ENCODE results near the gene MICOS13. TPM values are rescaled to one million over a fixed set of nuclear protein-coding genes. Genes with fewer than 3 reads are reported as not detected.

The MICOS13 gene
- total RNA-seq, 2 experiments from 2014 or later, result 43.5 to 48.2 TPM

GRCh38 chr19:5641171-5641570, 39.1 kb downstream of the MICOS13 start:
- POLR2A ChIA-PET, result no interaction called here
- Mint-ChIP-seq H3K36me3 (ENCODE audit: low read depth) (peaks cover 45% of the 10 kb centered on the region), H3K27me3 (no peaks in the 10 kb centered on the region), H3K4me1 (peaks cover 8% of the 10 kb centered on the region), H3K9me3 (no peaks in the 10 kb centered on the region), H3K4me3 (no peak overlapping the region), H3K27ac (no peak overlapping the region)
- CTCF ChIA-PET, result interaction anchor here (0.6 kb wide), 1 partner anchor 136 kb away, joined by 3 read pairs; no protein-coding TSS in a partner anchor
- DNase-seq, result no peak

- peaks cover 19% of the 10 kb centered on the region for H3K36me3 Mint-ChIP-seq (ENCODE audit: low read depth)
- H3K27me3 Mint-ChIP-seq, result no peaks in the 10 kb centered on the region
- POLR2A ChIA-PET, result no interaction called here
- peaks cover 19% of the 10 kb centered on the region for H3K4me1 Mint-ChIP-seq
- no peak overlapping the region for H3K27ac Mint-ChIP-seq
- no peak overlapping the region for H3K4me3 Mint-ChIP-seq
- no peaks in the 10 kb centered on the region for H3K9me3 Mint-ChIP-seq
- DNase-seq, result no peak
- CTCF ChIA-PET, result interaction anchor here (0.6 kb wide), 1 partner anchor 83 kb away, joined by 3 read pairs; no protein-coding TSS in a partner anchor
Measured at GRCh38 chr19:5637971-5638370, 42.3 kb downstream of the MICOS13 start.

DNA sequence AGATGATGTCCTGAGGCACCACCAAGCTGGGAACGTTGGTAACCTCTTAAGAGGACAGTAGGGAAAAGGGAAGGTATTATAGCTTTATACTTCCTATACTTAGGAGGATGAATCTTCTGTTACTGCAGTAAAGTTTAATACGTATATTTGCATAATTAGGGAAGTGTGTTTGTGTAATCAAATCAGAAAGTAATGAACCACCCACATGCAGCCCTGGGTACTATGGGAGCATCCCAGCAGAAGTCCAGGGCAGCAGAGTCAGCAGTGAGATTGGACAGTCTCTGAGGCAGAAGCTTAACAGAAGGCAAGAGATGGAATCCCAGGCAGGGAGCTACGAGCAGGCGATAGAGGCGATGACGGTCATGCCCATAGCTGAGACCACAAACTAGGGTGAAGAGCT, 44.9 kb downstream of the MICOS13 start:
- H3K27ac Mint-ChIP-seq, result no peak overlapping the region
- H3K9me3 Mint-ChIP-seq, result no peaks in the 10 kb centered on the region
- POLR2A ChIA-PET, result interaction anchor here (0.5 kb wide), 2 partner anchors 23 to 115 kb away, joined by 3 read pairs; no protein-coding TSS in a partner anchor
- no peak for DNase-seq
- H3K27me3 Mint-ChIP-seq, result no peaks in the 10 kb centered on the region
- peaks cover 33% of the 10 kb centered on the region for H3K4me1 Mint-ChIP-seq
- H3K36me3 Mint-ChIP-seq (ENCODE audit: low read depth), result peaks cover 13% of the 10 kb centered on the region
- CTCF ChIA-PET, result interaction anchor here (0.5 to 1.7 kb wide), 2 partner anchors 20 to 54 kb away, joined by 3 to 4 read pairs; partner anchors contain the start of gene RPL36
- no peak overlapping the region for H3K4me3 Mint-ChIP-seq

GRCh38 chr19:5632657-5633056, 47.7 kb downstream of the MICOS13 start:
- Mint-ChIP-seq H3K36me3 (ENCODE audit: low read depth) (peaks cover 29% of the 10 kb centered on the region), H3K4me1 (peaks cover 55% of the 10 kb centered on the region), H3K27me3 (no peaks in the 10 kb centered on the region), H3K27ac (no peak overlapping the region), H3K9me3 (no peaks in the 10 kb centered on the region), H3K4me3 (no peak overlapping the region)
- ChIA-PET POLR2A (no interaction called here), CTCF (no interaction called here)
- no peak for DNase-seq

- H3K36me3 Mint-ChIP-seq (ENCODE audit: low read depth), result peaks cover 33% of the 10 kb centered on the region
- no peak overlapping the region for H3K27ac Mint-ChIP-seq
- no peak for DNase-seq
- no peak overlapping the region for H3K4me3 Mint-ChIP-seq
- POLR2A ChIA-PET, result no interaction called here
- no peaks in the 10 kb centered on the region for H3K27me3 Mint-ChIP-seq
- no peaks in the 10 kb centered on the region for H3K9me3 Mint-ChIP-seq
- CTCF ChIA-PET, result no interaction called here
- peaks cover 59% of the 10 kb centered on the region for H3K4me1 Mint-ChIP-seq
Measured at GRCh38 chr19:5632241-5632612, 48.1 kb downstream of the MICOS13 start.

- DNase-seq, result no peak
- H3K27ac Mint-ChIP-seq, result no peak overlapping the region
- H3K9me3 Mint-ChIP-seq, result no peaks in the 10 kb centered on the region
- ChIA-PET CTCF (no interaction called here), POLR2A (no interaction called here)
- no peak overlapping the region for H3K4me3 Mint-ChIP-seq
- no peaks in the 10 kb centered on the region for H3K27me3 Mint-ChIP-seq
- peaks cover 38% of the 10 kb centered on the region for H3K36me3 Mint-ChIP-seq (ENCODE audit: low read depth)
- H3K4me1 Mint-ChIP-seq, result peaks cover 64% of the 10 kb centered on the region
Measured at GRCh38 chr19:5631567-5632240, 48.6 kb downstream of the MICOS13 start.

DNA sequence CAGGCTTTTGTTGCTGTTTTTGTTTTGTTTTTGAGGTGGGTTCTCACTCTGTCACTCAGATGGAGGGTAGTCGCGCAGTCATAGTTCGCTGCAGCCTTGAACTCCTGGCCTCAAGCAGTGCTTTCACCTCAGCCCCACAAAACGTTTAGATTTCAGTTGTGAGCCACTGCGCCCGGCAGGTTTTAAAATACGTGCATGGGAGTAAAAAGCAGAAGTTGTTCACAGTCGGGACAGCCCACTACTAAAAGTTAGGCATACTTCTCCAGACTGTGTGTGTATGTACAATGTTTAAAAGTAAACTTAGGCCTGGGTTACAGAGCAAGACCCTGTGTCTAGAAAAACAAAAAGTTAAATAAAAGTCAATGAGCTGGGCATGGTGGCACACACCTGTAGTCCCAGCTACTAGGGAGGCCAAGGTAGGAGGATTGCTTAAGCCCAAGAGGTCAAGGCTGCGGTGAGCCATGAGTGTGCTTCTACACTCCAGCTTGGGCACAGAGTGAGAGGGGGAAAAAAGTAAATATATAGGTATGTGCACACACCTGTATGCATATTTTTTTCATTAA, 51.3 kb downstream of the MICOS13 start:
- no peak overlapping the region for H3K27ac Mint-ChIP-seq
- peaks cover 81% of the 10 kb centered on the region for H3K4me1 Mint-ChIP-seq
- H3K9me3 Mint-ChIP-seq, result no peaks in the 10 kb centered on the region
- H3K27me3 Mint-ChIP-seq, result no peaks in the 10 kb centered on the region
- no peak for DNase-seq
- ChIA-PET CTCF (interaction anchor here (0.6 to 1.6 kb wide), 3 partner anchors 59 to 146 kb away, joined by 3 to 4 read pairs (median 4); partner anchors contain the start of gene RPL36), POLR2A (no interaction called here)
- H3K4me3 Mint-ChIP-seq, result peak overlapping the region; percentile 12
- peaks cover 64% of the 10 kb centered on the region for H3K36me3 Mint-ChIP-seq (ENCODE audit: low read depth)

DNA sequence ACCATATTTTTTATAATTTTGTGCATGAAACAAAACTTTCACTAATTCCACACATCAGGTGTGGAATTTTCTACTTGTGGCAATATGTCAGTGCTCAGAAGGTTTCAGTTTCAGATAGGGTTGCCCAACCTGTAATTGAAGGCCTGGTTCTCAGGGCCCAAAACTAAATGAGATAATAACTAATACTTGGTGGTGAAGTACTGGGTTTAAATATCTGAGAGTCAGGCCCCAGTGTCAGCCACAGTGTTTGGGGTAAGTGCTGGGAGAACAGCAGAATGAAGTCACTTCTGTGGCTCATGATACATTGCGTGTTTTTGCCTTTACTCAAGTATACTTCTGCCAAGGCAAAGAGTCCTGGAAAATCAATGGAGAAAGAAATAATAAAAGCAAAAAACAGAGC, 51.9 kb downstream of the MICOS13 start:
- ChIA-PET POLR2A (no interaction called here), CTCF (no interaction called here)
- no peaks in the 10 kb centered on the region for H3K9me3 Mint-ChIP-seq
- peak overlapping the region; percentile 44 for H3K27ac Mint-ChIP-seq
- DNase-seq, result no peak
- no peak overlapping the region for H3K4me3 Mint-ChIP-seq
- H3K36me3 Mint-ChIP-seq (ENCODE audit: low read depth), result peaks cover 64% of the 10 kb centered on the region
- peaks cover 81% of the 10 kb centered on the region for H3K4me1 Mint-ChIP-seq
- no peaks in the 10 kb centered on the region for H3K27me3 Mint-ChIP-seq

Other genes starting within 250 kb of the MICOS13 start
- gene ZNRF4, start 225.1 kb downstream of the MICOS13 start, total RNA-seq, result not detected
- gene TINCR, start 112.6 kb downstream of the MICOS13 start, total RNA-seq, result under 1 TPM; 0.40 to 0.58 TPM
- 10 to 100 TPM; 81.0 to 99.6 TPM for gene SAFB2, start 57.7 kb downstream of the MICOS13 start, total RNA-seq
- 100 to 1,000 TPM; 113 to 131 TPM for gene SAFB, start 57.4 kb downstream of the MICOS13 start, total RNA-seq
- 1 to 10 TPM; 2.0 TPM for gene HSD11B1L, start 511 bp upstream of the MICOS13 start, total RNA-seq
- gene RPL36, start 9.8 kb upstream of the MICOS13 start, total RNA-seq, result 100 to 1,000 TPM; 880 to 925 TPM
- 10 to 100 TPM; 71.7 to 79.6 TPM for gene LONP1, start 39.6 kb upstream of the MICOS13 start, total RNA-seq
- gene CATSPERD, start 40.1 kb upstream of the MICOS13 start, total RNA-seq, result not detected
- 1 to 10 TPM; 5.4 to 6.4 TPM for gene PRR22, start 104.2 kb upstream of the MICOS13 start, total RNA-seq
- gene DUS3L, start 110.6 kb upstream of the MICOS13 start, total RNA-seq, result 10 to 100 TPM; 49.9 to 60.8 TPM
- gene NRTN, start 124.6 kb upstream of the MICOS13 start, total RNA-seq, result under 1 TPM in 1 of 2 experiments, not detected in 1; 0.37 TPM
- not detected for gene FUT6, start 159.2 kb upstream of the MICOS13 start, total RNA-seq
- not detected for gene FUT3, start 170.9 kb upstream of the MICOS13 start, total RNA-seq
- not detected for gene FUT5, start 190.0 kb upstream of the MICOS13 start, total RNA-seq
- 100 to 1,000 TPM; 207 to 233 TPM for gene NDUFA11, start 223.3 kb upstream of the MICOS13 start, total RNA-seq
- gene VMAC, start 224.4 kb upstream of the MICOS13 start, total RNA-seq, result 10 to 100 TPM; 11.8 TPM
- gene CAPS, start 233.7 kb upstream of the MICOS13 start, total RNA-seq, result 10 to 100 TPM; 17.2 to 21.0 TPM